ENCODE results near the gene GCSAM. TPM values are rescaled to one million over a fixed set of nuclear protein-coding genes. Genes with fewer than 3 reads are reported as not detected.

The GCSAM gene
- total and polyA plus RNA-seq, 2 donors (not counting 1 experiment from before 2014, with no cell fraction given): 14.9 to 24.6 TPM

DNA sequence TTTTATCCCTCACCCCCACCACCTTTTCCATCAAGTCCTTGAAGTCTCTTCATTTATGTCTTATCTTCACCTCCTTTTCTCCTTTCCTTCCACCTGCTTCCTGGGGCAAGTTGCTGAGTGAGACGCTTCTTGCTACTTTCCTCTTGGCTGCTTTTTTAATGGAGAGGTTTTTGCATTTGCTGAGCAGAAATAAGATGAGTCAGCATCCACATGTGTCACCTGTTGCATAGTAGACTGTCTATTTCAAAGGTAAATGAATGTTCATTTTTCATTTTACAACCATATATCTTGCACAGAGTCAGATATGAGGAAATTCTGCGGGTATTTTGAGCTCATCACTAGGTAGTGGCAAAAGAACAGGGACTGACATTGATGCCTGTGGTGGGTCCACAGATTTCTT, 28.3 kb downstream of the GCSAM start:
- CTCF ChIA-PET: no interaction called here
- no peak overlapping the region for H3K27ac Mint-ChIP-seq
- H3K9me3 Mint-ChIP-seq (ENCODE audit: insufficient read depth): no peaks in the 10 kb centered on the region
- Histone ChIP-seq H3K9me3 (ENCODE audit: control extremely low read depth in 1 of 3, control insufficient read depth in 2 of 3, insufficient read depth in 1 of 3, low read length in 2 of 3) (no peaks in the 10 kb centered on the region), H3K4me3 (ENCODE audit: control extremely low read depth in 1 of 5, extremely low read depth in 1 of 5, insufficient read depth in 1 of 5, low read depth in 2 of 5, low read length in 4 of 5) (no peak overlapping the region), H3K9ac (ENCODE audit: low read length) (no peak overlapping the region), H3K27ac (ENCODE audit: low read length in 2 of 2) (no peak overlapping the region), H3K27me3 (replicated peaks in 1 of 4; ENCODE audit: control extremely low read depth in 1 of 4, control insufficient read depth in 3 of 4, insufficient read depth in 4 of 4, low read length in 3 of 4) (peaks cover 0 to 4% (median 2%) of the 10 kb centered on the region in 4 experiments), H3K4me2 (replicated peaks; ENCODE audit: low read depth, low read length, poor library complexity, severe bottlenecking) (no peak overlapping the region), H3K4me1 (ENCODE audit: control insufficient read depth in 2 of 2, insufficient read depth in 2 of 2, low read length in 2 of 2) (no peaks in the 10 kb centered on the region), H3K36me3 (replicated peaks in 1 of 2; ENCODE audit: control extremely low read depth in 1 of 2, control insufficient read depth in 1 of 2, extremely low read depth in 1 of 2, insufficient read depth in 2 of 2, low read length in 1 of 2) (no peaks in the 10 kb centered on the region), H3K79me2 (ENCODE audit: control insufficient read depth, insufficient read depth, low read length) (no peaks in the 10 kb centered on the region), H4K20me1 (ENCODE audit: control insufficient read depth, insufficient read depth, low read length, poor library complexity, severe bottlenecking) (no peaks in the 10 kb centered on the region), H2AFZ (ENCODE audit: insufficient read depth, low read depth, low read length, poor library complexity, severe bottlenecking) (no peak overlapping the region)
- no peak overlapping the region for H3K4me3 Mint-ChIP-seq
- POLR2A ChIA-PET: no interaction called here
- DNase-seq (no peak), ATAC-seq (ENCODE audit: low read depth) (no peak)
- no peaks in the 10 kb centered on the region for H3K27me3 Mint-ChIP-seq
- 100% methylated on average over 1 of the region's 2 CpGs for WGBS (ENCODE audit: insufficient coverage)
- intact Hi-C loops (cut with micrococcal nuclease): no loop called here
- no peak for TF ChIP-seq EZH2 (IDR thresholded peaks at IDR 0.05; ENCODE audit: borderline replicate concordance, insufficient read depth, low read depth, low read length, poor library complexity, severe bottlenecking)
- TF ChIP-seq, protein P1, sequence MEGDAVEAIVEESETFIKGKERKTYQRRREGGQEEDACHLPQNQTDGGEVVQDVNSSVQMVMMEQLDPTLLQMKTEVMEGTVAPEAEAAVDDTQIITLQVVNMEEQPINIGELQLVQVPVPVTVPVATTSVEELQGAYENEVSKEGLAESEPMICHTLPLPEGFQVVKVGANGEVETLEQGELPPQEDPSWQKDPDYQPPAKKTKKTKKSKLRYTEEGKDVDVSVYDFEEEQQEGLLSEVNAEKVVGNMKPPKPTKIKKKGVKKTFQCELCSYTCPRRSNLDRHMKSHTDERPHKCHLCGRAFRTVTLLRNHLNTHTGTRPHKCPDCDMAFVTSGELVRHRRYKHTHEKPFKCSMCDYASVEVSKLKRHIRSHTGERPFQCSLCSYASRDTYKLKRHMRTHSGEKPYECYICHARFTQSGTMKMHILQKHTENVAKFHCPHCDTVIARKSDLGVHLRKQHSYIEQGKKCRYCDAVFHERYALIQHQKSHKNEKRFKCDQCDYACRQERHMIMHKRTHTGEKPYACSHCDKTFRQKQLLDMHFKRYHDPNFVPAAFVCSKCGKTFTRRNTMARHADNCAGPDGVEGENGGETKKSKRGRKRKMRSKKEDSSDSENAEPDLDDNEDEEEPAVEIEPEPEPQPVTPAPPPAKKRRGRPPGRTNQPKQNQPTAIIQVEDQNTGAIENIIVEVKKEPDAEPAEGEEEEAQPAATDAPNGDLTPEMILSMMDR (IDR thresholded peaks at IDR 0.05): no peak
- no peaks in the 10 kb centered on the region for H3K4me1 Mint-ChIP-seq

DNA sequence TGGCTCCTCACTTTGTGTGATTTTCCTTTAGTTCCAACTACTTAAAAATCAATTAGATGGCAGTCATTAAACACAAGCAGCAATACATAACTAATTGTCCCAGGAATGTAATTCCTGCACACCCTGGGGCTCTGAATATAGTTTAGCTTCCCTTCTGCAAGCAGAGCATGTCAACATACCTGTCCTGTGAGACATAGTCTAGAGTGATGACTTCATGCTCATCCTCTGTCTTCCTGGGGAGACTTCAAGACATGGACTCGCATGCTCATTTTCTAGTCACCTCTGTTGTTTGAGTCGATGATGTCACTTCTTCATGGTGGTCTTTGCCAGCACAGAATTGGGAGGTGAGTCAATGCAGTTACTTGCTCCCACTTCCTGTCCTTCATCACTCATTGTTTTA, 31.1 kb downstream of the GCSAM start:
- TF ChIP-seq, protein P1 (IDR thresholded peaks at IDR 0.05): no peak
- TF ChIP-seq EZH2 (IDR thresholded peaks at IDR 0.05; ENCODE audit: borderline replicate concordance, insufficient read depth, low read depth, low read length, poor library complexity, severe bottlenecking): no peak
- ChIA-PET CTCF (no interaction called here), POLR2A (no interaction called here)
- Histone ChIP-seq H4K20me1 (ENCODE audit: control insufficient read depth, insufficient read depth, low read length, poor library complexity, severe bottlenecking) (no peaks in the 10 kb centered on the region), H3K4me2 (replicated peaks; ENCODE audit: low read depth, low read length, poor library complexity, severe bottlenecking) (no peak overlapping the region), H3K27me3 (replicated peaks in 1 of 4; ENCODE audit: control extremely low read depth in 1 of 4, control insufficient read depth in 3 of 4, insufficient read depth in 4 of 4, low read length in 3 of 4) (peaks cover 0 to 4% (median 2%) of the 10 kb centered on the region in 4 experiments), H3K79me2 (ENCODE audit: control insufficient read depth, insufficient read depth, low read length) (no peaks in the 10 kb centered on the region), H2AFZ (ENCODE audit: insufficient read depth, low read depth, low read length, poor library complexity, severe bottlenecking) (no peak overlapping the region), H3K27ac (ENCODE audit: low read length in 2 of 2) (no peak overlapping the region), H3K4me3 (ENCODE audit: control extremely low read depth in 1 of 5, extremely low read depth in 1 of 5, insufficient read depth in 1 of 5, low read depth in 2 of 5, low read length in 4 of 5) (no peak overlapping the region), H3K9me3 (ENCODE audit: control extremely low read depth in 1 of 3, control insufficient read depth in 2 of 3, insufficient read depth in 1 of 3, low read length in 2 of 3) (peaks cover 0 to 2% (median 0%) of the 10 kb centered on the region in 3 donors), H3K4me1 (ENCODE audit: control insufficient read depth in 2 of 2, insufficient read depth in 2 of 2, low read length in 2 of 2) (no peaks in the 10 kb centered on the region), H3K36me3 (replicated peaks in 1 of 2; ENCODE audit: control extremely low read depth in 1 of 2, control insufficient read depth in 1 of 2, extremely low read depth in 1 of 2, insufficient read depth in 2 of 2, low read length in 1 of 2) (no peaks in the 10 kb centered on the region), H3K9ac (ENCODE audit: low read length) (no peak overlapping the region)
- peaks cover 7% of the 10 kb centered on the region for H3K27me3 Mint-ChIP-seq
- DNase-seq: no peak
- 100% methylated on average over 1 of the region's 2 CpGs for whole genome bisulfite sequencing (ENCODE audit: insufficient coverage)
- no peak overlapping the region for H3K4me3 Mint-ChIP-seq
- peaks cover 3% of the 10 kb centered on the region for H3K9me3 Mint-ChIP-seq (ENCODE audit: insufficient read depth)
- ATAC-seq (ENCODE audit: low read depth): no peak
- intact Hi-C loops (cut with micrococcal nuclease): no loop called here
- peaks cover 3% of the 10 kb centered on the region for H3K4me1 Mint-ChIP-seq
- no peak overlapping the region for H3K27ac Mint-ChIP-seq

Measured in B cell (primary cell).